GM06990 (cell line): Measurements from ENCODE around the gene OAT.

Source experiments
- DNase-seq: peaks from one replicate; pipeline ENCODE4 v3.0.0-alpha.2; 2011; ENCODE audit not compliant: insufficient read length; ENCODE audit errors: extremely low read depth
- H3K27me3 ChIP-seq: replicated peaks from 2 replicates; pipeline ENCODE4 v1.6.0; 2011; ENCODE audit warnings: low read length; ENCODE audit not compliant: control insufficient read depth, insufficient read depth
- H3K36me3 ChIP-seq: 2 replicates; pipeline ENCODE4 v1.5.1; 2011; ENCODE audit warnings: low read length; ENCODE audit not compliant: control insufficient read depth, insufficient read depth
- H3K4me3 ChIP-seq: replicated peaks from 2 replicates; pipeline ENCODE4 v1.5.1; 2011; ENCODE audit warnings: low read depth, mild to moderate bottlenecking, control low read depth, low read length
- TF ChIP-seq, protein P1 (sequence below): IDR thresholded peaks from 2 replicates; pipeline ENCODE4 v1.5.1; 2011; ENCODE audit warnings: low read length, control low read depth, mild to moderate bottlenecking, inconsistent platforms; ENCODE audit not compliant: insufficient read depth, poor library complexity, severe bottlenecking

Gene OAT

GRCh38 chr10:124367936-124368335 is 50.8 kb downstream of the OAT start:
- Histone ChIP-seq H3K36me3 (no peaks in the 10 kb centered on the region), H3K4me3 (no peak overlapping the region), H3K27me3 (no peaks in the 10 kb centered on the region; the same call in 1 of the 2 replicates)
- TF ChIP-seq, protein P1, sequence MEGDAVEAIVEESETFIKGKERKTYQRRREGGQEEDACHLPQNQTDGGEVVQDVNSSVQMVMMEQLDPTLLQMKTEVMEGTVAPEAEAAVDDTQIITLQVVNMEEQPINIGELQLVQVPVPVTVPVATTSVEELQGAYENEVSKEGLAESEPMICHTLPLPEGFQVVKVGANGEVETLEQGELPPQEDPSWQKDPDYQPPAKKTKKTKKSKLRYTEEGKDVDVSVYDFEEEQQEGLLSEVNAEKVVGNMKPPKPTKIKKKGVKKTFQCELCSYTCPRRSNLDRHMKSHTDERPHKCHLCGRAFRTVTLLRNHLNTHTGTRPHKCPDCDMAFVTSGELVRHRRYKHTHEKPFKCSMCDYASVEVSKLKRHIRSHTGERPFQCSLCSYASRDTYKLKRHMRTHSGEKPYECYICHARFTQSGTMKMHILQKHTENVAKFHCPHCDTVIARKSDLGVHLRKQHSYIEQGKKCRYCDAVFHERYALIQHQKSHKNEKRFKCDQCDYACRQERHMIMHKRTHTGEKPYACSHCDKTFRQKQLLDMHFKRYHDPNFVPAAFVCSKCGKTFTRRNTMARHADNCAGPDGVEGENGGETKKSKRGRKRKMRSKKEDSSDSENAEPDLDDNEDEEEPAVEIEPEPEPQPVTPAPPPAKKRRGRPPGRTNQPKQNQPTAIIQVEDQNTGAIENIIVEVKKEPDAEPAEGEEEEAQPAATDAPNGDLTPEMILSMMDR, result no peak
- DNase-seq, result no peak

DNA sequence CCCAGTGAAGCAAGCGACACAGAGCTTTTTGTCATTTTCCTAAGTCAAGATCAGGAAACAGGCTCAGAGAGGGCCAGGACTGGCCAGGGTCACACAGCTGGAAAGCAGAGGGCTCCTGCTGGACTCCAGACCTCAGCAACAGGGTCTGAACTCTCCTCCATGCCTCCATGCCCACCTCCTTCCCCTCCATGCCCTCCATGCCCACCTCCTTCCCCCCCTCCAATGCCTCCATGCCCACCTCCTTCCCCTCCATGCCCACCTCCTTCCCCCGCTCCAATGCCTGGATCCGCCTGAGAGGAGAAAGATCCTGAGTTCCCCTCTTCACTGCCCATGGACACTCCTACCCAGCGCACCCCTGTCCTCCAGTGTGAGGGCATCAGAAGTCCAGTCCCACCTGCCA is 51.3 kb downstream of the OAT start:
- TF ChIP-seq, protein P1, result no peak
- Histone ChIP-seq H3K27me3 (no peaks in the 10 kb centered on the region; the same call in 1 of the 2 replicates), H3K36me3 (no peaks in the 10 kb centered on the region), H3K4me3 (no peak overlapping the region)
- DNase-seq, result no peak

GRCh38 chr10:124366825-124367224 is 51.9 kb downstream of the OAT start:
- no peaks in the 10 kb centered on the region; the same call in 1 of the 2 replicates for H3K27me3 ChIP-seq
- no peaks in the 10 kb centered on the region for H3K36me3 ChIP-seq
- TF ChIP-seq, protein P1, result no peak
- H3K4me3 ChIP-seq, result no peak overlapping the region
- no peak for DNase-seq

GRCh38 chr10:124366343-124366742 is 52.4 kb downstream of the OAT start:
- no peak overlapping the region for H3K4me3 ChIP-seq
- H3K27me3 ChIP-seq, result no peaks in the 10 kb centered on the region; the same call in 1 of the 2 replicates
- H3K36me3 ChIP-seq, result no peaks in the 10 kb centered on the region
- TF ChIP-seq, protein P1, result no peak
- no peak for DNase-seq

GRCh38 chr10:124364674-124365073 is 54.0 kb downstream of the OAT start:
- Histone ChIP-seq H3K27me3 (no peaks in the 10 kb centered on the region), H3K4me3 (no peak overlapping the region), H3K36me3 (no peaks in the 10 kb centered on the region)
- TF ChIP-seq, protein P1, result no peak
- DNase-seq, result no peak

DNA sequence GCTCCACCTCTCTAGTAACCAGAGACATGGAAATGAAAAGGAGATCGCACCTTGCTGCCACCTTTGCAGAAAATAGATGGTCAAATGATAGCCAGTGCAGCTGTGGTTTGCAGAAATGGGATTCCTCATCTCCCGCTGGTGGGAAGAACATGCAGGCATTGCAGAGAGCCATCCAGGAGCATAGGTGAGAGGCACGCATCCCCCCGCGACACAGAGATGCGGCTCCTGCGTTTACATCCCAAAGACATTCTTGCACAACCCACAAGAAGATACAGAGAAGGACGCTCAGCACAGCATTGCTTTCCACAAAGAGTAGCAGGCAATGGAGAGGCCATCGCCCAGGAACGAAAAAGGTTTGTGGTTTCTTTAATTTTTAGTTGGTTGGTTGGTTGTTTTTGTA is 56.2 kb downstream of the OAT start:
- TF ChIP-seq, protein P1, result no peak
- Histone ChIP-seq H3K27me3 (no peaks in the 10 kb centered on the region; the same call in 1 of the 2 replicates), H3K4me3 (no peak overlapping the region), H3K36me3 (no peaks in the 10 kb centered on the region)
- DNase-seq, result no peak
